Measurements from ENCODE around the gene CGB8.

- TF ChIP-seq CTCF (IDR thresholded peaks at IDR 0.05; ENCODE audit: poor library complexity) = no peak
- no peak for TF ChIP-seq EZH2 (IDR thresholded peaks at IDR 0.05; ENCODE audit: borderline replicate concordance)
- no peak for TF ChIP-seq EZH2phosphoT487 (IDR thresholded peaks at IDR 0.05; ENCODE audit: low read depth, severe bottlenecking, unreplicated experiment)
These were observed 38.5 kb downstream of the CGB8 start for GRCh38 chr19:49010453-49010852.

Data from hepatocyte (in vitro differentiated cells).